SH-SY5Y (cell line): Measurements from ENCODE around the gene ADGB.

Experiments used
- GATA2 ChIP-seq: IDR thresholded peaks from 2 replicates; pipeline ENCODE4 v1.6.1; 2011; ENCODE audit warnings: mild to moderate bottlenecking, low read depth, low read length
- GATA3 ChIP-seq: IDR thresholded peaks from 2 replicates; pipeline ENCODE4 v1.6.1; 2011; ENCODE audit warnings: low read depth, mild to moderate bottlenecking, low read length, moderate library complexity

DNA sequence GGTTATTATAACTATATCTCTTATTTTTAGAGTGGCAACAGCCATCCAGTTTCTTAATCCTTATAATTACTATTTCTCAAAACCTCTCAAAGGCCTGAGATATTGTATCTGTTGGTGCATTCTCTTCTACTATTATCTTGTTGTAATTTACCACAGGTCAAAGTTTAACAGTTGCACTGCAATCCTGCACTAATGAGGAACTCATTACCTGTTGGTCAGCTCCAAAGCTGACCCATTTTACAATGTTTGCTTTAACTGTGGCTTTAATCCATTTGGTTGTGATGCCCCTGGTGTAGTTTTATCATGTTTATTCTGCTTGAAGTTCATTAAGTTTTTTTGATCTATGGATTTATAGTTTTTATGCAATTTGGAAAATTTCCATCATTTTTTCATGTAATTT lies 6.3 kb upstream of the ADGB start:
- TF ChIP-seq GATA2 (no peak), GATA3 (no peak)
